HTR-8/SVneo (cell line): ENCODE results near the gene SMARCE1.

Experiments used
- DNase-seq: peaks from one replicate; pipeline ENCODE4 v3.0.0; 2011; ENCODE audit warnings: low spot score, mixed read lengths; ENCODE audit not compliant: insufficient read length
- FAIRE-seq: peaks from 2 replicates; lab custom pipeline; 2011; peaks lifted over from hg19 to GRCh38; lab: Jason Lieb, UNC

The SMARCE1 gene

GRCh38 chr17:40646791-40647623 is 611 bp downstream of the SMARCE1 start:
- DNase-seq (no peak), FAIRE-seq (no peak)

- DNase-seq (no peak), FAIRE-seq (no peak)
Measured at GRCh38 chr17:40645943-40646342, 1.7 kb downstream of the SMARCE1 start.

- DNase-seq, result no peak
- FAIRE-seq, result no peak
Measured at GRCh38 chr17:40645291-40645690, 2.3 kb downstream of the SMARCE1 start.

- FAIRE-seq (no peak), DNase-seq (no peak)
Measured at GRCh38 chr17:40637931-40638330, 9.7 kb downstream of the SMARCE1 start.

GRCh38 chr17:40633871-40634270 is 13.7 kb downstream of the SMARCE1 start:
- FAIRE-seq, result peak; percentile 40
- no peak for DNase-seq

GRCh38 chr17:40632216-40632615 is 15.4 kb downstream of the SMARCE1 start:
- no peak for DNase-seq
- FAIRE-seq, result peak; percentile 38

GRCh38 chr17:40629842-40630241 is 17.8 kb downstream of the SMARCE1 start:
- FAIRE-seq (no peak), DNase-seq (no peak)

GRCh38 chr17:40625311-40625710 is 22.3 kb downstream of the SMARCE1 start:
- no peak for DNase-seq
- no peak for FAIRE-seq

GRCh38 chr17:40623419-40624210 is 24.0 kb downstream of the SMARCE1 start:
- DNase-seq (no peak), FAIRE-seq (peak; percentile 20)

GRCh38 chr17:40622509-40622928 is 25.1 kb downstream of the SMARCE1 start:
- no peak for DNase-seq
- no peak for FAIRE-seq

- FAIRE-seq, result no peak
Measured at GRCh38 chr17:40621578-40621977, 26.0 kb downstream of the SMARCE1 start.

GRCh38 chr17:40621019-40621418 is 26.6 kb downstream of the SMARCE1 start:
- FAIRE-seq (peak; percentile 4), DNase-seq (no peak)

More at GRCh38 chr17:40621578-40621977, 26.0 kb downstream of the SMARCE1 start:
- DNase-seq, result no peak

- DNase-seq, result no peak
- FAIRE-seq, result no peak
Measured at GRCh38 chr17:40618754-40619625, 28.6 kb downstream of the SMARCE1 start.

- no peak for DNase-seq
- no peak for FAIRE-seq
Measured at GRCh38 chr17:40617678-40618240, 29.9 kb downstream of the SMARCE1 start.

- FAIRE-seq, result no peak
- DNase-seq, result no peak
Measured at GRCh38 chr17:40616592-40616991, 31.0 kb downstream of the SMARCE1 start.

GRCh38 chr17:40615841-40616476 is 31.7 kb downstream of the SMARCE1 start:
- FAIRE-seq (no peak), DNase-seq (no peak)

- DNase-seq (peak; percentile 87), FAIRE-seq (no peak)
Measured at GRCh38 chr17:40615068-40615840, 32.4 kb downstream of the SMARCE1 start.

GRCh38 chr17:40614431-40615067 is 33.1 kb downstream of the SMARCE1 start:
- DNase-seq, result no peak
- FAIRE-seq, result no peak
